Upper lobe of right lung (tissue), 1 donor: ENCODE data around the gene GIMD1. TPM values are rescaled to one million over a fixed set of nuclear protein-coding genes. Genes with fewer than 3 reads are reported as not detected.

Experiments
- ATAC-seq: fragments of 200-7000 bp; cut with Tn5 transposase; one replicate; pipeline ENCODE4 v1.9.1; 2020; ENCODE audit warnings: mild to moderate bottlenecking, moderate library complexity
- DNase-seq: peaks from one replicate; pipeline ENCODE4 v3.0.0-alpha.2; 2020
- H3K27ac ChIP-seq: fragments of 200-600 bp; one replicate; pipeline ENCODE4 v1.8.0; 2022
- H3K27me3 ChIP-seq: fragments of 200-600 bp; one replicate; pipeline ENCODE4 v1.8.0; 2022; ENCODE audit warnings: mild to moderate bottlenecking
- H3K36me3 ChIP-seq: fragments of 200-600 bp; one replicate; pipeline ENCODE4 v1.8.0; 2022
- H3K4me1 ChIP-seq: fragments of 200-600 bp; one replicate; pipeline ENCODE4 v1.8.0; 2022
- H3K4me3 ChIP-seq: fragments of 200-600 bp; one replicate; pipeline ENCODE4 v1.8.0; 2022; ENCODE audit warnings: mild to moderate bottlenecking
- H3K9me3 ChIP-seq: fragments of 200-600 bp; one replicate; pipeline ENCODE4 v1.8.0; 2022
- CTCF ChIP-seq: fragments of 200-600 bp; IDR thresholded peaks from one replicate; pipeline ENCODE4 v1.8.0; 2022; ENCODE audit warnings: antibody characterized with exemption
- intact Hi-C: fragments of 100-400 bp; cut with DNase I; formaldehyde crosslinking; loops from one replicate; pipeline ENCODE4 v1.11.0; 2022
- total RNA-seq: library from RNA; stranded (reverse); fragmentation: NEBNext Ultra II Directional; extraction: Animal tissue kit (Norgen Biotek cat#: 25700); gene quantifications from one replicate; pipeline ENCODE4 v1.2.1, GENCODE V29; 2021
- donor health status: DM: no; HTN: yes; CAD: no; lungs with severe emphysema.

The GIMD1 gene
- total RNA-seq, 1 donor from 2014 or later: not detected

- H3K27me3 ChIP-seq: no peaks in the 10 kb centered on the region
- H3K36me3 ChIP-seq: peaks cover 38% of the 10 kb centered on the region
- H3K4me3 ChIP-seq: no peak overlapping the region
- no peak for TF ChIP-seq CTCF
- DNase-seq (no peak), ATAC-seq (no peak)
- intact Hi-C loops: no loop called here
- H3K9me3 ChIP-seq: no peaks in the 10 kb centered on the region
- H3K4me1 ChIP-seq: no peaks in the 10 kb centered on the region
- H3K27ac ChIP-seq: no peak overlapping the region
These were observed 21.4 kb downstream of the GIMD1 start for GRCh38 chr4:106347167-106347566.

- no peaks in the 10 kb centered on the region for H3K9me3 ChIP-seq
- H3K4me1 ChIP-seq: no peaks in the 10 kb centered on the region
- ATAC-seq (no peak), DNase-seq (no peak)
- no peak overlapping the region for H3K27ac ChIP-seq
- intact Hi-C loops: no loop called here
- no peaks in the 10 kb centered on the region for H3K27me3 ChIP-seq
- H3K4me3 ChIP-seq: no peak overlapping the region
- H3K36me3 ChIP-seq: peaks cover 25% of the 10 kb centered on the region
- no peak for TF ChIP-seq CTCF
These were observed 24.0 kb downstream of the GIMD1 start for GRCh38 chr4:106344647-106344970.

- intact Hi-C loops: no loop called here
These were observed 24.5 kb downstream of the GIMD1 start for GRCh38 chr4:106343865-106344646.

GRCh38 chr4:106340774-106341173, 27.8 kb downstream of the GIMD1 start:
- TF ChIP-seq CTCF: no peak
- ATAC-seq (no peak), DNase-seq (no peak)
- Histone ChIP-seq H3K36me3 (peaks cover 33% of the 10 kb centered on the region), H3K27me3 (no peaks in the 10 kb centered on the region), H3K4me1 (no peaks in the 10 kb centered on the region), H3K9me3 (no peaks in the 10 kb centered on the region), H3K4me3 (no peak overlapping the region), H3K27ac (no peak overlapping the region)
- intact Hi-C loops: no loop called here

More at GRCh38 chr4:106343865-106344646, 24.5 kb downstream of the GIMD1 start:
- Histone ChIP-seq H3K4me3 (no peak overlapping the region), H3K27me3 (no peaks in the 10 kb centered on the region), H3K9me3 (no peaks in the 10 kb centered on the region), H3K36me3 (peaks cover 19% of the 10 kb centered on the region), H3K27ac (no peak overlapping the region), H3K4me1 (no peaks in the 10 kb centered on the region)
- DNase-seq (no peak), ATAC-seq (no peak)
- no peak for TF ChIP-seq CTCF

GRCh38 chr4:106339431-106339830, 29.1 kb downstream of the GIMD1 start:
- Histone ChIP-seq H3K36me3 (peaks cover 46% of the 10 kb centered on the region), H3K9me3 (no peaks in the 10 kb centered on the region), H3K4me1 (no peaks in the 10 kb centered on the region), H3K4me3 (no peak overlapping the region), H3K27me3 (no peaks in the 10 kb centered on the region), H3K27ac (no peak overlapping the region)
- no peak for TF ChIP-seq CTCF
- ATAC-seq: no peak
- no peak for DNase-seq
- intact Hi-C loops: no loop called here

GRCh38 chr4:106338671-106339070, 29.9 kb downstream of the GIMD1 start:
- Histone ChIP-seq H3K36me3 (peaks cover 54% of the 10 kb centered on the region), H3K4me1 (no peaks in the 10 kb centered on the region), H3K9me3 (no peaks in the 10 kb centered on the region), H3K27me3 (no peaks in the 10 kb centered on the region), H3K4me3 (no peak overlapping the region), H3K27ac (no peak overlapping the region)
- no peak for ATAC-seq
- intact Hi-C loops: no loop called here
- DNase-seq: no peak
- no peak for TF ChIP-seq CTCF
